Chondrocyte (in vitro differentiated cells): Measurements from ENCODE around the gene MSI1. TPM values are rescaled to one million over a fixed set of nuclear protein-coding genes. Genes with fewer than 3 reads are reported as not detected.

Source experiments
- DNase-seq: peaks from one replicate; pipeline ENCODE4 v3.0.0; 2021; ENCODE audit warnings: mixed read lengths, low spot score
- H3K27ac Mint-ChIP-seq: one replicate; pipeline ENCODE4 v1.8.0; 2021; ENCODE audit warnings: mild to moderate bottlenecking, moderate library complexity, mixed read lengths; ENCODE audit not compliant: unreplicated experiment
- H3K27me3 Mint-ChIP-seq: 2 replicates; pipeline ENCODE4 v1.8.0; 2021; ENCODE audit warnings: low read depth, mixed read lengths
- H3K36me3 Mint-ChIP-seq: 2 replicates; pipeline ENCODE4 v1.8.0; 2021; ENCODE audit warnings: low read depth, mixed read lengths
- H3K4me1 Mint-ChIP-seq: 2 replicates; pipeline ENCODE4 v1.8.0; 2021; ENCODE audit warnings: low read depth, mild to moderate bottlenecking, mixed read lengths
- H3K4me3 Mint-ChIP-seq: one replicate; pipeline ENCODE4 v1.8.0; 2021; ENCODE audit warnings: mild to moderate bottlenecking, moderate library complexity, mixed read lengths; ENCODE audit not compliant: unreplicated experiment
- H3K9me3 Mint-ChIP-seq: 2 replicates; pipeline ENCODE4 v1.8.0; 2021; ENCODE audit warnings: low read depth, mixed read lengths
- CTCF ChIP-seq: fragments of 200-600 bp; sonication (generic); IDR thresholded peaks from 2 replicates; pipeline ENCODE4 v1.5.0; 2021; ENCODE audit warnings: antibody characterized with exemption, mild to moderate bottlenecking, moderate library complexity
- total RNA-seq: library from RNA; stranded (reverse); gene quantifications from 3 replicates; pipeline ENCODE4 v1.2.1, GENCODE V29; 2021

Gene MSI1
- total RNA-seq, 1 donor from 2014 or later: 2.5 TPM

GRCh38 chr12:120366845-120367232 lies 2.1 kb downstream of the MSI1 start:
- no peak overlapping the region for H3K27ac Mint-ChIP-seq
- H3K27me3 Mint-ChIP-seq: peaks cover 29% of the 10 kb centered on the region
- no peaks in the 10 kb centered on the region for H3K9me3 Mint-ChIP-seq
- H3K36me3 Mint-ChIP-seq: no peaks in the 10 kb centered on the region
- H3K4me1 Mint-ChIP-seq: peaks cover 19% of the 10 kb centered on the region
- no peak for DNase-seq
- H3K4me3 Mint-ChIP-seq: peak overlapping the region; percentile 20
- TF ChIP-seq CTCF: no peak

- peaks cover 22% of the 10 kb centered on the region for H3K4me1 Mint-ChIP-seq
- peaks cover 24% of the 10 kb centered on the region for H3K27me3 Mint-ChIP-seq
- DNase-seq: no peak
- no peak overlapping the region for H3K4me3 Mint-ChIP-seq
- no peaks in the 10 kb centered on the region for H3K9me3 Mint-ChIP-seq
- no peak for TF ChIP-seq CTCF
- H3K27ac Mint-ChIP-seq: no peak overlapping the region
- no peaks in the 10 kb centered on the region for H3K36me3 Mint-ChIP-seq
These were observed 2.6 kb downstream of the MSI1 start for GRCh38 chr12:120366341-120366705.

GRCh38 chr12:120365675-120366340 lies 3.2 kb downstream of the MSI1 start:
- Mint-ChIP-seq H3K4me1 (peaks cover 22% of the 10 kb centered on the region), H3K27ac (no peak overlapping the region), H3K9me3 (no peaks in the 10 kb centered on the region), H3K4me3 (no peak overlapping the region), H3K27me3 (peaks cover 18% of the 10 kb centered on the region), H3K36me3 (no peaks in the 10 kb centered on the region)
- no peak for TF ChIP-seq CTCF
- DNase-seq: no peak

- Mint-ChIP-seq H3K36me3 (no peaks in the 10 kb centered on the region), H3K27ac (no peak overlapping the region), H3K4me3 (no peak overlapping the region), H3K4me1 (peaks cover 14% of the 10 kb centered on the region), H3K9me3 (no peaks in the 10 kb centered on the region), H3K27me3 (peaks cover 5% of the 10 kb centered on the region)
- no peak for TF ChIP-seq CTCF
- DNase-seq: no peak
These were observed 4.5 kb downstream of the MSI1 start for GRCh38 chr12:120364487-120364886.

- Mint-ChIP-seq H3K27me3 (peaks cover 4% of the 10 kb centered on the region), H3K9me3 (no peaks in the 10 kb centered on the region), H3K4me3 (no peak overlapping the region), H3K36me3 (no peaks in the 10 kb centered on the region), H3K4me1 (peaks cover 14% of the 10 kb centered on the region), H3K27ac (no peak overlapping the region)
- no peak for DNase-seq
- TF ChIP-seq CTCF: no peak
These were observed 5.6 kb downstream of the MSI1 start for GRCh38 chr12:120363274-120363855.
